GM12878 (cell line): ENCODE data around the gene DLST. TPM values are rescaled to one million over a fixed set of nuclear protein-coding genes. Genes with fewer than 3 reads are reported as not detected.

ENCODE experiments used
- ATAC-seq: fragments of 200-7000 bp; cut with Tn5 transposase; 3 replicates; pipeline ENCODE4 v1.9.1; 2020; ENCODE audit warnings: mild to moderate bottlenecking, moderate library complexity
- BruUV-seq: library from RNA; stranded (reverse); fragments of 400-500 nt; replicated peaks from 2 replicates; lab custom pipeline; 2021; lab: Mats Ljungman, UMichigan
- CTCF ChIA-PET: fragments of 300-600 bp; sonication (Branson Sonifier 250); formaldehyde crosslinking; extraction: SDS; loops from one replicate; lab custom pipeline; 2021; ENCODE audit warnings: inconsistent platforms; lab: Yijun Ruan, JAX
- POLR2A ChIA-PET: fragments of 350-600 bp; formaldehyde crosslinking; extraction: SDS; loops from one replicate; lab custom pipeline; 2021; ENCODE audit warnings: inconsistent platforms; lab: Charles Lee
- RAD21 ChIA-PET: fragments of 300-600 bp; sonication (Branson Sonifier 250); formaldehyde crosslinking; loops from one replicate; lab custom pipeline; 2023; ENCODE audit warnings: antibody characterized with exemption; ENCODE audit not compliant: unreplicated experiment; lab: Charles Lee
- SMC1A ChIA-PET: fragments of 300-600 bp; sonication (Branson Sonifier 250); formaldehyde crosslinking; loops from one replicate; lab custom pipeline; 2023; ENCODE audit not compliant: unreplicated experiment, uncharacterized antibody; lab: Charles Lee
- DNase-seq: peaks from one replicate; pipeline ENCODE4 v3.0.0-alpha.2; 2011; ENCODE audit warnings: low read depth, low spot score
- FAIRE-seq: peaks from 3 replicates; lab custom pipeline; 2011; peaks lifted over from hg19 to GRCh38; lab: Jason Lieb, UNC
- H2AFZ ChIP-seq: 2 replicates; pipeline ENCODE4 v1.6.0; 2011; ENCODE audit warnings: low read depth, low read length, control low read depth; ENCODE audit not compliant: control insufficient read depth
- H3K27ac ChIP-seq: 2 replicates; pipeline ENCODE4 v1.5.1; 2011; ENCODE audit warnings: control low read depth; ENCODE audit not compliant: control insufficient read depth, insufficient read depth
- H3K27me3 ChIP-seq, 2 experiments: replicated peaks in 1 of 2; 2 replicates each; pipeline versions ENCODE4 v1.6.0 to v1.6.1; 2011; ENCODE audit warnings: low read length in 1 of 2; ENCODE audit not compliant: control insufficient read depth in 2 of 2, insufficient read depth in 2 of 2
- H3K36me3 ChIP-seq, 2 experiments: 2 replicates each; pipeline ENCODE4 v1.5.1; 2011; ENCODE audit warnings: low read length in 1 of 2; ENCODE audit not compliant: control insufficient read depth in 2 of 2, insufficient read depth in 2 of 2
- H3K4me1 ChIP-seq: 2 replicates; pipeline ENCODE4 v1.6.1; 2011; ENCODE audit warnings: mild to moderate bottlenecking, low read length, moderate library complexity, mixed read lengths; ENCODE audit not compliant: control insufficient read depth, insufficient read depth
- H3K4me2 ChIP-seq: 2 replicates; pipeline ENCODE4 v1.6.0; 2011; ENCODE audit warnings: control low read depth; ENCODE audit not compliant: control insufficient read depth, insufficient read depth
- H3K4me3 ChIP-seq: fragments of 200-600 bp; sonication (generic); 2 replicates; pipeline ENCODE4 v1.5.1; 2016
- H3K79me2 ChIP-seq: 2 replicates; pipeline ENCODE4 v1.6.0; 2011; ENCODE audit warnings: low read length; ENCODE audit not compliant: control insufficient read depth, insufficient read depth
- H3K9ac ChIP-seq: 2 replicates; pipeline ENCODE4 v1.8.0; 2011; ENCODE audit warnings: low read length, control low read depth, mixed read lengths; ENCODE audit not compliant: control insufficient read depth, insufficient read depth
- H3K9me3 ChIP-seq: replicated peaks from 3 replicates; pipeline ENCODE4 v1.5.1; 2011; ENCODE audit warnings: mild to moderate bottlenecking, low read length; ENCODE audit not compliant: control insufficient read depth, insufficient read depth
- H4K20me1 ChIP-seq: 2 replicates; pipeline ENCODE4 v1.6.0; 2011; ENCODE audit not compliant: control insufficient read depth, insufficient read depth
- MTA2 ChIP-seq: fragments of 450-650 bp; IDR thresholded peaks from 2 replicates; pipeline ENCODE4 v1.6.1; 2016; ENCODE audit warnings: low read depth, mild to moderate bottlenecking, moderate library complexity
- NFYB ChIP-seq: IDR thresholded peaks from 2 replicates; pipeline ENCODE4 v1.6.1; 2011; ENCODE audit warnings: low read depth, mild to moderate bottlenecking, low read length, improper control_type of control experiment, moderate library complexity; ENCODE audit not compliant: insufficient read depth
- RFX5 ChIP-seq: IDR thresholded peaks from 2 replicates; pipeline ENCODE4 v1.6.1; 2011; ENCODE audit warnings: low read depth, low read length, improper control_type of control experiment
- SIX5 ChIP-seq: IDR thresholded peaks from 2 replicates; pipeline ENCODE4 v1.6.1; 2011; ENCODE audit warnings: mild to moderate bottlenecking, low read depth, low read length, moderate library complexity; ENCODE audit not compliant: severe bottlenecking
- TCF7 ChIP-seq: IDR thresholded peaks from 2 replicates; pipeline ENCODE4 v1.6.1; 2014; ENCODE audit warnings: antibody characterized with exemption, borderline replicate concordance
- WGBS: methylation state at CpG from one replicate; pipeline ENCODE4 v1.1.6; 2016; ENCODE audit warnings: low lambda C conversion rate; ENCODE audit not compliant: insufficient replicate concordance, insufficient coverage; ENCODE audit errors: missing lambda C conversion rate; 5-methylcytosine and 5-hydroxymethylcytosine counted together
- in situ Hi-C: fragments of 300-500 bp; cut with MboI; formaldehyde crosslinking; loops from 9 replicates; pipeline ENCODE4 v1.14.3; 2018; ENCODE audit warnings: mixed read lengths
- intact Hi-C: fragments of 100-400 bp; cut with micrococcal nuclease; formaldehyde crosslinking; loops from one replicate; pipeline ENCODE4 v1.14.2; 2022; ENCODE audit not compliant: unreplicated experiment
- polyA plus RNA-seq, 11 experiments: library from polyadenylated mRNA; depleted of rRNA in 4 of 11; unstranded in 6 of 11; stranded (reverse) in 5 of 11; fragments of >200 nt; fragmentation: Nextera tagmentation in 4 of 11; fragmentation: Illumina TruSeq in 1 of 11; extraction: Ambion mirVana in 4 of 11; extraction: Trizol in 1 of 11; gene quantifications; 1 replicate in 1 of 11; 2 replicates in 10 of 11; pipeline versions ENCODE4 v1.2.1 to v1.2.3, GENCODE V29; 2011 to 2016; ENCODE audit warnings: inconsistent platforms in 2 of 11, missing spikeins in 2 of 11, low read depth in 1 of 11
- total RNA-seq, 4 experiments: library from RNA; depleted of rRNA in 3 of 4; stranded (reverse); fragments of >200 nt in 3 of 4; fragmentation: Illumina TruSeq in 1 of 4; extraction: Trizol in 1 of 4; gene quantifications; 2 replicates each; pipeline versions ENCODE4 v1.2.1 to v1.2.3, GENCODE V29; 2013 to 2021
- TF ChIP-seq, protein P1 (sequence below): fragments of 450-650 bp; IDR thresholded peaks from 2 replicates; pipeline ENCODE4 v1.6.1; 2018; ENCODE audit warnings: borderline replicate concordance, mild to moderate bottlenecking; ENCODE audit not compliant: partially characterized antibody
- TF ChIP-seq, protein P2 (sequence below): IDR thresholded peaks from 2 replicates; pipeline ENCODE4 v1.6.1; 2011; ENCODE audit warnings: borderline replicate concordance, low read depth, mild to moderate bottlenecking, moderate library complexity, mixed read lengths, low read length; ENCODE audit not compliant: insufficient read depth; ENCODE audit errors: extremely low read length
- TF ChIP-seq, protein P3 (sequence below): fragments of 450-650 bp; IDR thresholded peaks from 2 replicates; pipeline ENCODE4 v1.6.1; 2014; ENCODE audit warnings: mild to moderate bottlenecking
- TF ChIP-seq, protein P4 (sequence below): fragments of 450-650 bp; IDR thresholded peaks from 2 replicates; pipeline ENCODE4 v1.6.1; 2016; ENCODE audit warnings: mild to moderate bottlenecking, moderate library complexity, borderline replicate concordance

The DLST gene
- total and polyA plus RNA-seq, 10 of the 15 experiments (the other 5 are each of a cell fraction or from before 2014, with no cell fraction given) = 2.9 to 141 (median 67.7) TPM

DNA sequence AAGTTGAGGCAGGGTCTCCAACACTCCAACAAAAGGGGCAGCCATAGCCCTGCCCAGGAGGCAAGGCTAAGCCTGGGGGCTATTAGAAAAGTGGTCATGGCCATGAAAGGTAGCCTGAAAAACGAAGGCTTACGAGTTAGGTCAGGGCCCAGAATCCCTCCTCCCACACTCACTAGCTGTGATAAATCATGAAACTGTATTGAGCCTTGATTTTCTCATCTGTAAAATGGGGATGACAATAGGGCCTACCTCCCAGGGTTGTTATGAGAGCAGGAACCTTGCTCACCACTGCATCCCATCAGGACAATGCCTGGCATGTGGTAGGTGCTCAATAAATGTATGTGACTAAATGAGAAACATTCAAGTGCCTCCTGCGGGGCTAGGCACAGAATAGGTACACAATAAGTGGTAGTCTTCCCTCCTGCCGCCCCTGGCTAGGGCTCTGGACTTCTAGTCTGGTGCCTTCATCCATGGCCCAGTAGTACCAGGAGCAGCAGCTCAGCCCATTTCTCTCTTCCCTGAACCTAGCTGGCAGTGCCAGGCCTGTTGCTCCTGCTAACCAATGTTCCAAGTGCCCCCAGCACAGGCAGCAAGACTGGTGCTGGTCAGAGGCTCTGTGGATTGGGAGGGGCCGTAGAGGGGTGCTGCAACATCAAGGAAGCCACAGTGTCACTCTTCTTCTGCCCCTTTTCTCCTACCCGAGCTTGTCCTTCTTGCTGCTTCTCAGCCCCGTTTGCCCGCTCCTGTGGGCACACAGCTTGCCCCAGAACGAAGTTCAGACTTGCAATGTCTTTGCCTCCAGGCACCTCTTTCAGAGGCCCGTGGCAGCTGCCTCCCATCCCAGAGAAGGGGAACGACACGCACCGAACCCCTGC is 65.9 kb downstream of the DLST start:
- intact Hi-C loops = loop anchor here (10.0 kb wide), 1 partner anchor 357 kb away; no protein-coding TSS in a partner anchor
- Histone ChIP-seq H3K4me2 (no peak overlapping the region), H3K4me1 (peaks cover 8% of the 10 kb centered on the region), H3K27ac (no peak overlapping the region), H3K4me3 (no peak overlapping the region), H3K9ac (no peak overlapping the region), H3K9me3 (no peaks in the 10 kb centered on the region), H3K79me2 (no peaks in the 10 kb centered on the region), H4K20me1 (no peaks in the 10 kb centered on the region), H2AFZ (no peak overlapping the region), H3K36me3 (no peaks in the 10 kb centered on the region), H3K27me3 (no peaks in the 10 kb centered on the region)
- CTCF ChIA-PET = interaction anchor here (0.6 to 9.1 kb wide), 17 partner anchors 9 to 355 kb away, joined by 3 to 129 read pairs (median 3); partner anchors contain the start of gene EIF2B2
- DNase-seq (no peak), FAIRE-seq (no peak), ATAC-seq (no peak)
- BruUV-seq = no TSS peak
- SMC1A ChIA-PET = interaction anchor here (0.8 to 6.1 kb wide), 9 partner anchors 15 to 176 kb away, joined by 3 to 32 read pairs (median 3); partner anchors contain the start of gene ACYP1
- in situ Hi-C loops = no loop called here
- POLR2A ChIA-PET = interaction anchor here (0.8 kb wide), 1 partner anchor 16 kb away, joined by 3 read pairs; no protein-coding TSS in a partner anchor
- WGBS = 68% methylated on average over 13 of the region's 13 CpGs
- RAD21 ChIA-PET = interaction anchor here (0.5 to 2.6 kb wide), 6 partner anchors 14 to 141 kb away, joined by 3 to 17 read pairs (median 4); no protein-coding TSS in a partner anchor
- TF ChIP-seq, protein P1, sequence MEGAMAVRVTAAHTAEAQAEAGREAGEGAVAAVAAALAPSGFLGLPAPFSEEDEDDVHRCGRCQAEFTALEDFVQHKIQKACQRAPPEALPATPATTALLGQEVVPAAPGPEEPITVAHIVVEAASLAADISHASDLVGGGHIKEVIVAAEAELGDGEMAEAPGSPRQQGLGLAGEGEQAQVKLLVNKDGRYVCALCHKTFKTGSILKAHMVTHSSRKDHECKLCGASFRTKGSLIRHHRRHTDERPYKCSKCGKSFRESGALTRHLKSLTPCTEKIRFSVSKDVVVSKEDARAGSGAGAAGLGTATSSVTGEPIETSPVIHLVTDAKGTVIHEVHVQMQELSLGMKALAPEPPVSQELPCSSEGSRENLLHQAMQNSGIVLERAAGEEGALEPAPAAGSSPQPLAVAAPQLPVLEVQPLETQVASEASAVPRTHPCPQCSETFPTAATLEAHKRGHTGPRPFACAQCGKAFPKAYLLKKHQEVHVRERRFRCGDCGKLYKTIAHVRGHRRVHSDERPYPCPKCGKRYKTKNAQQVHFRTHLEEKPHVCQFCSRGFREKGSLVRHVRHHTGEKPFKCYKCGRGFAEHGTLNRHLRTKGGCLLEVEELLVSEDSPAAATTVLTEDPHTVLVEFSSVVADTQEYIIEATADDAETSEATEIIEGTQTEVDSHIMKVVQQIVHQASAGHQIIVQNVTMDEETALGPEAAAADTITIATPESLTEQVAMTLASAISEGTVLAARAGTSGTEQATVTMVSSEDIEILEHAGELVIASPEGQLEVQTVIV = no peak
- TF ChIP-seq RFX5 = no peak
- no peak for TF ChIP-seq MTA2
- TF ChIP-seq, protein P2, sequence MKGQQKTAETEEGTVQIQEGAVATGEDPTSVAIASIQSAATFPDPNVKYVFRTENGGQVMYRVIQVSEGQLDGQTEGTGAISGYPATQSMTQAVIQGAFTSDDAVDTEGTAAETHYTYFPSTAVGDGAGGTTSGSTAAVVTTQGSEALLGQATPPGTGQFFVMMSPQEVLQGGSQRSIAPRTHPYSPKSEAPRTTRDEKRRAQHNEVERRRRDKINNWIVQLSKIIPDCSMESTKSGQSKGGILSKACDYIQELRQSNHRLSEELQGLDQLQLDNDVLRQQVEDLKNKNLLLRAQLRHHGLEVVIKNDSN = no peak
- TF ChIP-seq NFYB = no peak
- TF ChIP-seq, protein P3, sequence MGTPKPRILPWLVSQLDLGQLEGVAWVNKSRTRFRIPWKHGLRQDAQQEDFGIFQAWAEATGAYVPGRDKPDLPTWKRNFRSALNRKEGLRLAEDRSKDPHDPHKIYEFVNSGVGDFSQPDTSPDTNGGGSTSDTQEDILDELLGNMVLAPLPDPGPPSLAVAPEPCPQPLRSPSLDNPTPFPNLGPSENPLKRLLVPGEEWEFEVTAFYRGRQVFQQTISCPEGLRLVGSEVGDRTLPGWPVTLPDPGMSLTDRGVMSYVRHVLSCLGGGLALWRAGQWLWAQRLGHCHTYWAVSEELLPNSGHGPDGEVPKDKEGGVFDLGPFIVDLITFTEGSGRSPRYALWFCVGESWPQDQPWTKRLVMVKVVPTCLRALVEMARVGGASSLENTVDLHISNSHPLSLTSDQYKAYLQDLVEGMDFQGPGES = no peak
- TF ChIP-seq, protein P4, sequence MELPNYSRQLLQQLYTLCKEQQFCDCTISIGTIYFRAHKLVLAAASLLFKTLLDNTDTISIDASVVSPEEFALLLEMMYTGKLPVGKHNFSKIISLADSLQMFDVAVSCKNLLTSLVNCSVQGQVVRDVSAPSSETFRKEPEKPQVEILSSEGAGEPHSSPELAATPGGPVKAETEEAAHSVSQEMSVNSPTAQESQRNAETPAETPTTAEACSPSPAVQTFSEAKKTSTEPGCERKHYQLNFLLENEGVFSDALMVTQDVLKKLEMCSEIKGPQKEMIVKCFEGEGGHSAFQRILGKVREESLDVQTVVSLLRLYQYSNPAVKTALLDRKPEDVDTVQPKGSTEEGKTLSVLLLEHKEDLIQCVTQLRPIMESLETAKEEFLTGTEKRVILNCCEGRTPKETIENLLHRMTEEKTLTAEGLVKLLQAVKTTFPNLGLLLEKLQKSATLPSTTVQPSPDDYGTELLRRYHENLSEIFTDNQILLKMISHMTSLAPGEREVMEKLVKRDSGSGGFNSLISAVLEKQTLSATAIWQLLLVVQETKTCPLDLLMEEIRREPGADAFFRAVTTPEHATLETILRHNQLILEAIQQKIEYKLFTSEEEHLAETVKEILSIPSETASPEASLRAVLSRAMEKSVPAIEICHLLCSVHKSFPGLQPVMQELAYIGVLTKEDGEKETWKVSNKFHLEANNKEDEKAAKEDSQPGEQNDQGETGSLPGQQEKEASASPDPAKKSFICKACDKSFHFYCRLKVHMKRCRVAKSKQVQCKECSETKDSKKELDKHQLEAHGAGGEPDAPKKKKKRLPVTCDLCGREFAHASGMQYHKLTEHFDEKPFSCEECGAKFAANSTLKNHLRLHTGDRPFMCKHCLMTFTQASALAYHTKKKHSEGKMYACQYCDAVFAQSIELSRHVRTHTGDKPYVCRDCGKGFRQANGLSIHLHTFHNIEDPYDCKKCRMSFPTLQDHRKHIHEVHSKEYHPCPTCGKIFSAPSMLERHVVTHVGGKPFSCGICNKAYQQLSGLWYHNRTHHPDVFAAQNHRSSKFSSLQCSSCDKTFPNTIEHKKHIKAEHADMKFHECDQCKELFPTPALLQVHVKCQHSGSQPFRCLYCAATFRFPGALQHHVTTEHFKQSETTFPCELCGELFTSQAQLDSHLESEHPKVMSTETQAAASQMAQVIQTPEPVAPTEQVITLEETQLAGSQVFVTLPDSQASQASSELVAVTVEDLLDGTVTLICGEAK = no peak
- TF ChIP-seq SIX5 = no peak
- no peak for TF ChIP-seq TCF7
